Activated CD4-positive, alpha-beta T cell treated with anti-CD3 and anti-CD28 coated beads, Interleukin-10, Interleukin-2, amounts not matched to agents 100 ng/mL and 50 ng/mL, durations not matched to agents 16 hours and 8 hours (primary cell): Measurements from ENCODE around the gene PKP1.

Source experiments
- DNase-seq: peaks from one replicate; pipeline ENCODE4 v3.0.0-alpha.2; 2020

Gene PKP1

GRCh38 chr1:201311356-201312011, 28.2 kb downstream of the PKP1 start:
- peak; percentile 58 for DNase-seq

- no peak for DNase-seq
These were observed 29.0 kb downstream of the PKP1 start for GRCh38 chr1:201312298-201312697.

GRCh38 chr1:201313086-201313485, 29.8 kb downstream of the PKP1 start:
- DNase-seq: no peak

GRCh38 chr1:201316556-201316955, 33.2 kb downstream of the PKP1 start:
- DNase-seq: no peak

- no peak for DNase-seq
These were observed 34.2 kb downstream of the PKP1 start for GRCh38 chr1:201317551-201317950.

DNA sequence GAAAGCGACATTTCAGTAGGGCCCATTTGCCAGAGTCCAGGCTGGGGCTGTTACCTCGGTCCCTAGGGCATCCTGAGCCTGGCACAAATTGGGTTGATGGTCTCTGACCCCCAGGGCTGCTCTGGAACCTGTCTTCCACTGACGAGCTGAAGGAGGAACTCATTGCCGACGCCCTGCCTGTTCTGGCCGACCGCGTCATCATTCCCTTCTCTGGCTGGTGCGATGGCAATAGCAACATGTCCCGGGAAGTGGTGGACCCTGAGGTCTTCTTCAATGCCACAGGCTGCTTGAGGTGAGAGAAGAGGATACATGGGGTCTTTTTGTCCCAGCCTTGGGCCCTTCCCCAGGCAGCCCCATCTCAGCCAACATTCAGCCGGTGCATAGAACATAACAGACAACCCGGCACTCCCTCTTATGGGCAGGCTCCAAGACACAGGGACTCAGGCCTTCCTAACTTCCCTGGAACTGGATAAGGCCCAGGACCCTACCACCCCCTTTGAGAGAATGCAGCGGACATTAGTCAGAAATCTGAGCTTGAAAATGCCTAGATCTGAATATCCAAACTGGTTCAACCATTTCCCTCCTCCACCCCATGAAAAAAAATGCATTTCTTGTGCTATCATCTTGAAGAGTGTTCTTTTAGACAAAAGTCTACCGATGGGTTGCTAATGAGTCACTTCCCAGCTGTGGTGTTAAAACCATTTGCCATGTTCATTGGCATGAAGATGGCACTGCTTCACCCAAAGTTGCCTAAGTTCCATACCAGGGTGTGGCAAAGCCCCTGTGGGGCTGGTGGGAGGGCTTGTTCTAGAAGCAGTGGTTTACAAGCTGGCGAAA, 35.4 kb downstream of the PKP1 start:
- no peak for DNase-seq

- DNase-seq: no peak
These were observed 36.3 kb downstream of the PKP1 start for GRCh38 chr1:201319631-201320030.

GRCh38 chr1:201320168-201320788, 37.0 kb downstream of the PKP1 start:
- DNase-seq: no peak

DNA sequence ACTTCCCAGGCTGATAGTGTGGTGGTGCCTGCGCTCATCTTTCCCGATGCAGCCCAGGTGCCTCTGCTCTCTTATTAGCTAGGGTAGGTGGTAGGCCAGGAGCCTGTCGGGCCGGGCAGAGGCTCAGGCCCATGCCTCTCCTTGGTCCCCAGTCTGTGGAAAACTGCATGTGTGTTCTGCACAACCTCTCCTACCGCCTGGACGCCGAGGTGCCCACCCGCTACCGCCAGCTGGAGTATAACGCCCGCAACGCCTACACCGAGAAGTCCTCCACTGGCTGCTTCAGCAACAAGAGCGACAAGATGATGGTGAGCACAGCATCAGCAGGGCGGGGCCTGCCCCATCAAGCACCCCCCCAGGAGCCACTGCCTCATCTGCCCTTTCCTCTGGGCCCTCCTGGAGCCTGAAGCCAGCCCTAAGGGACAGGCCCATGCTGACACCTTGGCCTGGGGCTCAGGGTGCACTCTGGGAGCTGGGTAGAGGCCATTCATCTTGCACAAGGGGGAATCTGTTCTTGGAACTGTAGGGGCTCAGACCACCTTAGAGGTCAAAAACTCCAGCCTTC, 38.6 kb downstream of the PKP1 start:
- DNase-seq: no peak

DNA sequence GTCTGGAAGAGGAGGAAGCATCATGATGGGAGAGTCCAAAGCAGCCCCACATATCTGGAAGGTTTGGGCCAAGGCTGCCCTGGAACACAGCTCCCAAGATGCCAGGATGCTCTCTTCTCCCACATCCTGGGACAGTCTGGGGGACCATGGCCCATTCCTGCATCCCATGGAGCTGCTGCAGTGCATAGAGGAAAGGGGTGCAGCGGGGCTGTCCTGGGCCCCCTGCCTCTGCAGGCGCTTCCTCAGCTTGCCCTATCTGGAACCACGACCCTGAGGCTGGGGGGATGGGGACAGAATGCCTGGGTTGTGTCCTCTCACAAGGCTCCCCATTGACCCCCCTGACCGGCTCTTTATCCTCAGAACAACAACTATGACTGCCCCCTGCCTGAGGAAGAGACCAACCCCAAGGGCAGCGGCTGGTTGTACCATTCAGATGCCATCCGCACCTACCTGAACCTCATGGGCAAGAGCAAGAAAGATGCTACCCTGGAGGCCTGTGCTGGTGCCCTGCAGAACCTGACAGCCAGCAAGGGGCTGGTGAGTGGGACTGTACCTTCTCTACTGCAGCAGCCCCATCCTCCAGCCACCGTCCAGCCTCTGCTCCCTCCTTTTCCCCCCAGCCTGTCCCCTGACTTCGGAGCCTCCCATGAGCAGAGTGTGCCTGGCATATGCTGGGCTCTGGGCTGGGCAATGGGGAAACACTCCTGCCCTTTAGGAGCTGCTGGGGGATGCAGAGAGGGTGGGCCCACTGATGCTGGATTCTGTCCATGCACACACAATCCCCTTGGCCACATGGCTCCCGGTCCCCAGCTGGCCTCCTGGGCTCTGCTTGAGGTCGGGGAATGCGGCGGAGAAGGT, 39.6 kb downstream of the PKP1 start:
- no peak for DNase-seq

- DNase-seq: no peak
These were observed 41.0 kb downstream of the PKP1 start for GRCh38 chr1:201324306-201324705.

GRCh38 chr1:201324821-201325677, 41.7 kb downstream of the PKP1 start:
- DNase-seq: no peak

GRCh38 chr1:201325678-201326060, 42.4 kb downstream of the PKP1 start:
- no peak for DNase-seq

DNA sequence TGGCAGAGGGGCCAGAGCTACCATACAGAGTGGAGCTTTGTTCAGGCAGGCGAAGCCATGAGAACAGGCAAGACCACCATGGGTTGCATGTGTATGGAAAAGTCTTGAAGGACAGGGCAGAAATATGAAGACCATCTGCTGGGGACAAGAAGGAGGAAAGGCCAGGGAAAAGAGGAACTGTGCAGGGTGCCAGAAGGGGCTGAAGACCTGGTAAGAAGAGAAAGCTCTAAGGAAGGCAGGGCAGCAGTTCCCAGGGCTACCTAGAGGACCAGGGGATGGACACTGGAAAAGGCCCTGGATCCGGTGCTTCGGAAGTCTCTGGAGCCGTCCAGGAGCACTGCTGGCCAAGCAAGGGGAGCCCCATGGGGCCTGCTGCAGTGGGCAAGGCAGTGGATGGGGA, 43.4 kb downstream of the PKP1 start:
- no peak for DNase-seq

DNA sequence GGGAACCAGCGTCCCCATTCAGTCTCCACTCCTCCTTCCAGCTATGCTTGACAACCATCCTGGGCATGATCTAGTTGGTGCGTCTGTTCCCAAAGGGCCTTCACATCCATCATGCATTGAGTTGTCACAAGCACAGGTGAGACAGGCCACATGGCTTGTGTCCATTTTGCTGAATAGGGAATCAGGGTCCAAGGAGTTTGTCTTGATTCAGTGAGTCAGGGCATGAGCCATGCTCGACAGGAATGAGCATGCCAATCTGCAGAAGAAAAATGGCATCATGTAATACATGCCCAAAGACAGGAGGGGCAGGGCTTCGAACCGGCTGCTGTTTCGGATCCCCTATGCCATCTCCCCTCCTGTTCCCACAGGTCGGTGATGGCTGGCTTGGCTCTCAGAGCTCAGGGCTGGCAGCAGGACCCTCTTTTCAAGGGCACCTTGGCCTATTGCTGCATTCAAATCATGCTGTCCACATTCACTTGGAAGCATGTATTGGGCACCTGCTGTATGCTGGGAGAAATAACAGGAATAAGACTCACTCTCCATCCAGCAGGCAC, 44.5 kb downstream of the PKP1 start:
- DNase-seq: no peak

DNA sequence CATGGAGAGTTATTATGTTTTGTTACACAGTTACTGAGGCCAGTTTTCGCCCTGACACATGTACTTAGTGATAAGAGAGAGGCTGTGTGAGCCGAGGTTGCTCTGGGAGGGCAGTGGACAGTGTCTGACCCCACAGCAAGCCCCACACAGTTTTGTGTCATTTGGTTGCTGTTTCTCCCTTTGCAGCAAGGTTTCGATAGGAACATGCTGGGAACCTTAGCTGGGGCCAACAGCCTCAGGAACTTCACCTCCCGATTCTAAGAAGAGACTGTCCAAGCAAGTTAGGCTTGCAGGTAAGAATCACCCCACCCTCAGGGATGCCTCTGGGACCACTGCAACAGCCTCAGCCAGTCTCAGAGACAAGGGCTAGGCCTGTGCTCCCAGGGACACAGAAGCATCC, 45.3 kb downstream of the PKP1 start:
- no peak for DNase-seq

DNA sequence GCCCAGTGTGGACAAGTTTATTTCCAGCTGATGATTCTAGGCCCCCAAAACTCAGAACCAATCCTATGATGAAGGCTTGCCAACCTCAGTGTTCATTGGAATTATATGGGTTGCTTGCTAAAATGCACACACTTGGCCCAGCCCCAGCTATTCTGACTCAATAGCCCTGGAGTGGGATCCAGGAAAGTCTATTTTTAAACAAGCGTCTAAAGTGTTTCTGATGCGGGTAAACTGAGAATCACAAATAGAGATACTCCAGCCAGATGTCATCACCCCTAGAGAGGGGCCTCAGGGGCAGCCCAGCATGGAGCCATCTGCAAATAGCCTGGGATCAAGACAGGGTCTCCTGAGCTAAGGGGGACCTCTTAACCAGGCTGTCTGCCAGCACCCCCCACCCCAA, 46.0 kb downstream of the PKP1 start:
- no peak for DNase-seq

- no peak for DNase-seq
These were observed 46.5 kb downstream of the PKP1 start for GRCh38 chr1:201329801-201330200.

- DNase-seq: no peak
These were observed 47.2 kb downstream of the PKP1 start for GRCh38 chr1:201330541-201330940.

DNA sequence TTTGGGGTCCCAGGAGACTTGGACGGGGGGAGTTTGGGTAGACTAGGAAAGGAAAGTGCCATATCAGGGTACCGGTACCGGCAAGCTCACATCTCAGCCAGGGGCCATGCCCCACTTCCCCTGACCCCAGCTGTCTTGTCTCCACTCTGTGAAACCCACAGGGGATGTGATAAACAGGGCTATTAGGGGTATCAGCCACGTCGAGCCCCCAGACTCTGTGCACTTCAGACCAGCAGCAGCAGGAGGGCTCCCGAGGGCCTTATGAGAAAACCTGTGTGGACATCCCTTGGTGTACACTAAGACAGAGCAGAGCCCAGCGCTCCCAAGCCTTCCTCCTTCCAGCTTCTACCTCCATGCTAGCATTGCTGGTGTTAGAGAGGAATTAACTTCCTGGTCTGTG, 47.9 kb downstream of the PKP1 start:
- no peak for DNase-seq

- DNase-seq: no peak
These were observed 48.7 kb downstream of the PKP1 start for GRCh38 chr1:201332021-201332420.
